ENCODE results near the gene TBC1D14. TPM values are rescaled to one million over a fixed set of nuclear protein-coding genes. Genes with fewer than 3 reads are reported as not detected.
A peak's percentile ranks its signal among the peaks of the same experiment; 100 is the strongest.

TBC1D14 gene
- total and polyA plus RNA-seq, 9 of the 15 experiments (the other 6 are each of a cell fraction or from before 2014, with no cell fraction given), result 2.1 to 59.6 (median 44.8) TPM

DNA sequence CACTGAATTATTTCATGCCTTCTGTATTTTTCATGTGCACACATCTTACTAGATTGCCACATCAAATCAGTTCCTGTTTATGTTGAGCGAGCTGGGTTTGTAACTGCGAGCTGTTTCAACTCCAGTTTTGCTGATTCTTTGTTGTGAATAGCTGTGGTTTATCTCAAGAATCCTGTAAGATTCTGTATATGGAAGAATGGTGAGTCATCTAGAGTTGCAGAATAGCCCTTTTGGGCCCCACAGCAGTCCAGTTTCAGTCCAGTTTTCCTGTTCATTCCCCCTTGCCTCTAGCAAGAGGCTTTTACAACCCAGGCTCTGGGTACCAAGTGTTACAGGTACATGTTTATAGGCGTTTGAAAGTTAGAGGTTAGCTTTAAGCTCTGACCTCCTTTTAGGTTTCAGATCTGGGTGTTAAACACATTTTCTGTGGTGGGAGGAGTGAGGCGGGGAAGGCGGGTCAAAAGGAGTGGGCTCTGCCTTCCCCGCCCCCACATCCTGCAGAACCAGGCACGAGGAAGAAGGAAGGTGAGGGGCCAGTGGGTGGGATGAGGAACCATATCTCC lies 32.7 kb downstream of the TBC1D14 start (continued):
- TF ChIP-seq, protein P1, sequence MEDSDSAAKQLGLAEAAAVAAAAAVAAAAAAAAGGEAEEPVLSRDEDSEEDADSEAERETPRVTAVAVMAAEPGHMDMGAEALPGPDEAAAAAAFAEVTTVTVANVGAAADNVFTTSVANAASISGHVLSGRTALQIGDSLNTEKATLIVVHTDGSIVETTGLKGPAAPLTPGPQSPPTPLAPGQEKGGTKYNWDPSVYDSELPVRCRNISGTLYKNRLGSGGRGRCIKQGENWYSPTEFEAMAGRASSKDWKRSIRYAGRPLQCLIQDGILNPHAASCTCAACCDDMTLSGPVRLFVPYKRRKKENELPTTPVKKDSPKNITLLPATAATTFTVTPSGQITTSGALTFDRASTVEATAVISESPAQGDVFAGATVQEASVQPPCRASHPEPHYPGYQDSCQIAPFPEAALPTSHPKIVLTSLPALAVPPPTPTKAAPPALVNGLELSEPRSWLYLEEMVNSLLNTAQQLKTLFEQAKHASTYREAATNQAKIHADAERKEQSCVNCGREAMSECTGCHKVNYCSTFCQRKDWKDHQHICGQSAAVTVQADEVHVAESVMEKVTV (CRISPR knock-in tag; IDR thresholded peaks at IDR 0.05), result no peak
- TF ChIP-seq ETV5 (CRISPR knock-in tag; IDR thresholded peaks at IDR 0.05; ENCODE audit: low read depth) (no peak), KDM5B (IDR thresholded peaks at IDR 0.05; ENCODE audit: insufficient replicate concordance, low read depth, low read length) (no peak), BDP1 (IDR thresholded peaks at IDR 0.05; ENCODE audit: insufficient read depth, insufficient read length) (no peak), HCFC1 (IDR thresholded peaks at IDR 0.05; ENCODE audit: low read depth, low read length) (no peak), NFYB (IDR thresholded peaks at IDR 0.05; ENCODE audit: extremely low read depth, insufficient read length) (no peak), DNMT1 (IDR thresholded peaks at IDR 0.05) (no peak), FOXA1 (IDR thresholded peaks at IDR 0.05; ENCODE audit: borderline replicate concordance) (no peak), ZNF3 (CRISPR knock-in tag; IDR thresholded peaks at IDR 0.05) (no peak), ZNF224 (CRISPR knock-in tag; IDR thresholded peaks at IDR 0.05) (no peak), RFX5 (IDR thresholded peaks at IDR 0.05; ENCODE audit: low read depth, low read length) (no peak), ZNF174 (CRISPR knock-in tag; IDR thresholded peaks at IDR 0.05) (no peak), SUPT5H (IDR thresholded peaks at IDR 0.05) (no peak), NFIX (CRISPR knock-in tag; IDR thresholded peaks at IDR 0.05; ENCODE audit: low read depth) (no peak), MAZ (CRISPR knock-in tag; conservative IDR thresholded peaks at IDR 0.05 in 1 of 2, IDR thresholded peaks at IDR 0.05 in 1 of 2) (peak in 1 of 2 experiments; percentile 60; a peak in 2 of 4 replicates)
- TF ChIP-seq, protein P2, sequence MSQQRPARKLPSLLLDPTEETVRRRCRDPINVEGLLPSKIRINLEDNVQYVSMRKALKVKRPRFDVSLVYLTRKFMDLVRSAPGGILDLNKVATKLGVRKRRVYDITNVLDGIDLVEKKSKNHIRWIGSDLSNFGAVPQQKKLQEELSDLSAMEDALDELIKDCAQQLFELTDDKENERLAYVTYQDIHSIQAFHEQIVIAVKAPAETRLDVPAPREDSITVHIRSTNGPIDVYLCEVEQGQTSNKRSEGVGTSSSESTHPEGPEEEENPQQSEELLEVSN (IDR thresholded peaks at IDR 0.05; ENCODE audit: borderline replicate concordance in 1 of 2, extremely low read depth in 1 of 2, insufficient read depth in 1 of 2, insufficient read length in 1 of 2, low read depth in 1 of 2, low read length in 1 of 2, poor library complexity in 1 of 2, severe bottlenecking in 1 of 2), result no peak
- TF ChIP-seq, protein P3, sequence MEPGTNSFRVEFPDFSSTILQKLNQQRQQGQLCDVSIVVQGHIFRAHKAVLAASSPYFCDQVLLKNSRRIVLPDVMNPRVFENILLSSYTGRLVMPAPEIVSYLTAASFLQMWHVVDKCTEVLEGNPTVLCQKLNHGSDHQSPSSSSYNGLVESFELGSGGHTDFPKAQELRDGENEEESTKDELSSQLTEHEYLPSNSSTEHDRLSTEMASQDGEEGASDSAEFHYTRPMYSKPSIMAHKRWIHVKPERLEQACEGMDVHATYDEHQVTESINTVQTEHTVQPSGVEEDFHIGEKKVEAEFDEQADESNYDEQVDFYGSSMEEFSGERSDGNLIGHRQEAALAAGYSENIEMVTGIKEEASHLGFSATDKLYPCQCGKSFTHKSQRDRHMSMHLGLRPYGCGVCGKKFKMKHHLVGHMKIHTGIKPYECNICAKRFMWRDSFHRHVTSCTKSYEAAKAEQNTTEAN (CRISPR knock-in tag; IDR thresholded peaks at IDR 0.05), result no peak
- TF ChIP-seq, protein P4, sequence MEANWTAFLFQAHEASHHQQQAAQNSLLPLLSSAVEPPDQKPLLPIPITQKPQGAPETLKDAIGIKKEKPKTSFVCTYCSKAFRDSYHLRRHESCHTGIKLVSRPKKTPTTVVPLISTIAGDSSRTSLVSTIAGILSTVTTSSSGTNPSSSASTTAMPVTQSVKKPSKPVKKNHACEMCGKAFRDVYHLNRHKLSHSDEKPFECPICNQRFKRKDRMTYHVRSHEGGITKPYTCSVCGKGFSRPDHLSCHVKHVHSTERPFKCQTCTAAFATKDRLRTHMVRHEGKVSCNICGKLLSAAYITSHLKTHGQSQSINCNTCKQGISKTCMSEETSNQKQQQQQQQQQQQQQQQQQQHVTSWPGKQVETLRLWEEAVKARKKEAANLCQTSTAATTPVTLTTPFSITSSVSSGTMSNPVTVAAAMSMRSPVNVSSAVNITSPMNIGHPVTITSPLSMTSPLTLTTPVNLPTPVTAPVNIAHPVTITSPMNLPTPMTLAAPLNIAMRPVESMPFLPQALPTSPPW (CRISPR knock-in tag; IDR thresholded peaks at IDR 0.05), result peak; percentile 48
- TF ChIP-seq, protein P5, sequence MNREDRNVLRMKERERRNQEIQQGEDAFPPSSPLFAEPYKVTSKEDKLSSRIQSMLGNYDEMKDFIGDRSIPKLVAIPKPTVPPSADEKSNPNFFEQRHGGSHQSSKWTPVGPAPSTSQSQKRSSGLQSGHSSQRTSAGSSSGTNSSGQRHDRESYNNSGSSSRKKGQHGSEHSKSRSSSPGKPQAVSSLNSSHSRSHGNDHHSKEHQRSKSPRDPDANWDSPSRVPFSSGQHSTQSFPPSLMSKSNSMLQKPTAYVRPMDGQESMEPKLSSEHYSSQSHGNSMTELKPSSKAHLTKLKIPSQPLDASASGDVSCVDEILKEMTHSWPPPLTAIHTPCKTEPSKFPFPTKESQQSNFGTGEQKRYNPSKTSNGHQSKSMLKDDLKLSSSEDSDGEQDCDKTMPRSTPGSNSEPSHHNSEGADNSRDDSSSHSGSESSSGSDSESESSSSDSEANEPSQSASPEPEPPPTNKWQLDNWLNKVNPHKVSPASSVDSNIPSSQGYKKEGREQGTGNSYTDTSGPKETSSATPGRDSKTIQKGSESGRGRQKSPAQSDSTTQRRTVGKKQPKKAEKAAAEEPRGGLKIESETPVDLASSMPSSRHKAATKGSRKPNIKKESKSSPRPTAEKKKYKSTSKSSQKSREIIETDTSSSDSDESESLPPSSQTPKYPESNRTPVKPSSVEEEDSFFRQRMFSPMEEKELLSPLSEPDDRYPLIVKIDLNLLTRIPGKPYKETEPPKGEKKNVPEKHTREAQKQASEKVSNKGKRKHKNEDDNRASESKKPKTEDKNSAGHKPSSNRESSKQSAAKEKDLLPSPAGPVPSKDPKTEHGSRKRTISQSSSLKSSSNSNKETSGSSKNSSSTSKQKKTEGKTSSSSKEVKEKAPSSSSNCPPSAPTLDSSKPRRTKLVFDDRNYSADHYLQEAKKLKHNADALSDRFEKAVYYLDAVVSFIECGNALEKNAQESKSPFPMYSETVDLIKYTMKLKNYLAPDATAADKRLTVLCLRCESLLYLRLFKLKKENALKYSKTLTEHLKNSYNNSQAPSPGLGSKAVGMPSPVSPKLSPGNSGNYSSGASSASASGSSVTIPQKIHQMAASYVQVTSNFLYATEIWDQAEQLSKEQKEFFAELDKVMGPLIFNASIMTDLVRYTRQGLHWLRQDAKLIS (CRISPR knock-in tag; IDR thresholded peaks at IDR 0.05), result no peak

Measured in K562 (cell line).